Mesothelial cell of epicardium (in vitro differentiated cells): ENCODE results near the gene CCIN. TPM values are rescaled to one million over a fixed set of nuclear protein-coding genes. Genes with fewer than 3 reads are reported as not detected.

Experiments
- DNase-seq, 2 experiments: peaks; one replicate each; pipeline ENCODE4 v3.0.0; 2021; ENCODE audit warnings: low spot score in 2 of 2; ENCODE audit not compliant: unreplicated experiment in 2 of 2
- H3K27ac Mint-ChIP-seq: 2 replicates; pipeline ENCODE4 v1.8.0; 2021; ENCODE audit warnings: mixed read lengths
- H3K27me3 Mint-ChIP-seq: 2 replicates; pipeline ENCODE4 v1.8.0; 2021; ENCODE audit warnings: low read depth, mixed read lengths
- H3K36me3 Mint-ChIP-seq: 2 replicates; pipeline ENCODE4 v1.8.0; 2021; ENCODE audit warnings: mixed read lengths
- H3K4me1 Mint-ChIP-seq: 2 replicates; pipeline ENCODE4 v1.8.0; 2021; ENCODE audit warnings: mixed read lengths
- H3K4me3 Mint-ChIP-seq: 2 replicates; pipeline ENCODE4 v1.8.0; 2021; ENCODE audit warnings: mild to moderate bottlenecking, moderate library complexity, mixed read lengths
- H3K9me3 Mint-ChIP-seq: 2 replicates; pipeline ENCODE4 v1.8.0; 2021; ENCODE audit warnings: mixed read lengths
- CTCF ChIP-seq: fragments of 200-600 bp; sonication (generic); IDR thresholded peaks from one replicate; pipeline ENCODE4 v1.5.0; 2021; ENCODE audit warnings: antibody characterized with exemption; ENCODE audit not compliant: unreplicated experiment
- total RNA-seq: library from RNA; stranded (reverse); gene quantifications from 3 replicates; pipeline ENCODE4 v1.2.1, GENCODE V29; 2021

Gene CCIN
- total RNA-seq, 1 donor from 2014 or later, result 0.40 TPM

GRCh38 chr9:36163049-36163785 is 6.0 kb upstream of the CCIN start:
- Mint-ChIP-seq H3K27me3 (no peaks in the 10 kb centered on the region), H3K4me3 (no peak overlapping the region), H3K36me3 (peaks cover 3% of the 10 kb centered on the region), H3K4me1 (peaks cover 46% of the 10 kb centered on the region), H3K27ac (peak overlapping the region; percentile 98), H3K9me3 (no peaks in the 10 kb centered on the region)
- DNase-seq, result peak; percentile 68 to 84
- TF ChIP-seq CTCF, result no peak

- DNase-seq, result no peak
- peak overlapping the region; percentile 98 for H3K27ac Mint-ChIP-seq
- H3K36me3 Mint-ChIP-seq, result no peaks in the 10 kb centered on the region
- no peaks in the 10 kb centered on the region for H3K9me3 Mint-ChIP-seq
- no peaks in the 10 kb centered on the region for H3K27me3 Mint-ChIP-seq
- H3K4me3 Mint-ChIP-seq, result no peak overlapping the region
- H3K4me1 Mint-ChIP-seq, result peaks cover 46% of the 10 kb centered on the region
- no peak for TF ChIP-seq CTCF
These were observed 5.4 kb upstream of the CCIN start for GRCh38 chr9:36163786-36164170.

GRCh38 chr9:36164372-36164771 is 4.8 kb upstream of the CCIN start:
- H3K36me3 Mint-ChIP-seq, result no peaks in the 10 kb centered on the region
- H3K27ac Mint-ChIP-seq, result peak overlapping the region; percentile 98
- H3K4me3 Mint-ChIP-seq, result no peak overlapping the region
- no peak for TF ChIP-seq CTCF
- no peaks in the 10 kb centered on the region for H3K27me3 Mint-ChIP-seq
- H3K4me1 Mint-ChIP-seq, result peaks cover 46% of the 10 kb centered on the region
- no peak for DNase-seq
- H3K9me3 Mint-ChIP-seq, result no peaks in the 10 kb centered on the region

- DNase-seq, result no peak
- no peak for TF ChIP-seq CTCF
- no peaks in the 10 kb centered on the region for H3K36me3 Mint-ChIP-seq
- peak overlapping the region; percentile 98 for H3K27ac Mint-ChIP-seq
- H3K4me1 Mint-ChIP-seq, result peaks cover 46% of the 10 kb centered on the region
- no peaks in the 10 kb centered on the region for H3K9me3 Mint-ChIP-seq
- H3K4me3 Mint-ChIP-seq, result peak overlapping the region; percentile 26
- no peaks in the 10 kb centered on the region for H3K27me3 Mint-ChIP-seq
These were observed 4.2 kb upstream of the CCIN start for GRCh38 chr9:36164989-36165388.

GRCh38 chr9:36165826-36166167 is 3.4 kb upstream of the CCIN start:
- peaks cover 46% of the 10 kb centered on the region for H3K4me1 Mint-ChIP-seq
- H3K4me3 Mint-ChIP-seq, result peak overlapping the region; percentile 42
- no peaks in the 10 kb centered on the region for H3K27me3 Mint-ChIP-seq
- H3K9me3 Mint-ChIP-seq, result no peaks in the 10 kb centered on the region
- peak overlapping the region; percentile 67 for H3K27ac Mint-ChIP-seq
- no peaks in the 10 kb centered on the region for H3K36me3 Mint-ChIP-seq
- no peak for DNase-seq
- no peak for TF ChIP-seq CTCF
